ENCODE data around the gene UBL5. TPM values are rescaled to one million over a fixed set of nuclear protein-coding genes. Genes with fewer than 3 reads are reported as not detected.
A peak's percentile ranks its signal among the peaks of the same experiment; 100 is the strongest.
"Not testable (repeated sequence)": the region's sequence is repeated elsewhere in the genome, so short reads cannot be mapped to it uniquely, and the experiment has no call there.

UBL5 gene
- total RNA-seq, 1 donor from 2014 or later, result 547 TPM

DNA sequence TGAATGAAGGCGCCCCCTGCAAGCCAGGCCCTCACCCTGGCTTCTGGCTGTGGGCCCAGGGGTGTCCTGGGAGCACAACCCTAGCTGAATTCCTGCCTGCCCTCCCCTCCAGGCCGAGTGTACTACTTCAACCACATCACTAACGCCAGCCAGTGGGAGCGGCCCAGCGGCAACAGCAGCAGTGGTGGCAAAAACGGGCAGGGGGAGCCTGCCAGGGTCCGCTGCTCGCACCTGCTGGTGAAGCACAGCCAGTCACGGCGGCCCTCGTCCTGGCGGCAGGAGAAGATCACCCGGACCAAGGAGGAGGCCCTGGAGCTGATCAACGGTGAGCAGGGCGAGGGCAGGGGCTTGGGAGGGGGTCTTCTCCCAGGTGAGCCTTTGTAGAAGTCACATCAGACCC is 10.6 kb downstream of the UBL5 start:
- Histone ChIP-seq H3K36me3 (ENCODE audit: insufficient read depth, low read length) (peaks cover 14% of the 10 kb centered on the region), H3K4me3 (ENCODE audit: insufficient read depth, low read depth, low read length) (no peak overlapping the region), H3K27me3 (ENCODE audit: insufficient read depth, low read length) (no peaks in the 10 kb centered on the region), H2AFZ (ENCODE audit: low read depth, low read length) (no peak overlapping the region), H3K4me1 (ENCODE audit: insufficient read depth, low read length) (peaks cover 10% of the 10 kb centered on the region), H4K20me1 (ENCODE audit: insufficient read depth, low read length) (peaks cover 43% of the 10 kb centered on the region), H3K9ac (ENCODE audit: low read length) (no peak overlapping the region), H3K4me2 (ENCODE audit: low read length) (no peak overlapping the region), H3K9me3 (ENCODE audit: insufficient read depth, low read depth, low read length) (no peaks in the 10 kb centered on the region), H3K79me2 (ENCODE audit: insufficient read depth, low read length) (peaks cover 31% of the 10 kb centered on the region), H3K27ac (ENCODE audit: low read depth, low read length) (no peak overlapping the region)
- Mint-ChIP-seq H3K9me3 (ENCODE audit: unreplicated experiment) (no peaks in the 10 kb centered on the region), H3K36me3 (ENCODE audit: low read depth, unreplicated experiment) (peaks cover 20% of the 10 kb centered on the region), H3K27me3 (ENCODE audit: low read depth, unreplicated experiment) (no peaks in the 10 kb centered on the region), H3K27ac (ENCODE audit: unreplicated experiment) (no peak overlapping the region), H3K4me1 (ENCODE audit: low read depth, unreplicated experiment) (no peaks in the 10 kb centered on the region), H3K4me3 (ENCODE audit: unreplicated experiment) (peak overlapping the region; percentile 74)
- TF ChIP-seq EZH2 (IDR thresholded peaks at IDR 0.05; ENCODE audit: insufficient read depth, low read length), result no peak
- TF ChIP-seq, protein P1, sequence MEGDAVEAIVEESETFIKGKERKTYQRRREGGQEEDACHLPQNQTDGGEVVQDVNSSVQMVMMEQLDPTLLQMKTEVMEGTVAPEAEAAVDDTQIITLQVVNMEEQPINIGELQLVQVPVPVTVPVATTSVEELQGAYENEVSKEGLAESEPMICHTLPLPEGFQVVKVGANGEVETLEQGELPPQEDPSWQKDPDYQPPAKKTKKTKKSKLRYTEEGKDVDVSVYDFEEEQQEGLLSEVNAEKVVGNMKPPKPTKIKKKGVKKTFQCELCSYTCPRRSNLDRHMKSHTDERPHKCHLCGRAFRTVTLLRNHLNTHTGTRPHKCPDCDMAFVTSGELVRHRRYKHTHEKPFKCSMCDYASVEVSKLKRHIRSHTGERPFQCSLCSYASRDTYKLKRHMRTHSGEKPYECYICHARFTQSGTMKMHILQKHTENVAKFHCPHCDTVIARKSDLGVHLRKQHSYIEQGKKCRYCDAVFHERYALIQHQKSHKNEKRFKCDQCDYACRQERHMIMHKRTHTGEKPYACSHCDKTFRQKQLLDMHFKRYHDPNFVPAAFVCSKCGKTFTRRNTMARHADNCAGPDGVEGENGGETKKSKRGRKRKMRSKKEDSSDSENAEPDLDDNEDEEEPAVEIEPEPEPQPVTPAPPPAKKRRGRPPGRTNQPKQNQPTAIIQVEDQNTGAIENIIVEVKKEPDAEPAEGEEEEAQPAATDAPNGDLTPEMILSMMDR (IDR thresholded peaks at IDR 0.05; ENCODE audit: insufficient read depth, low read depth, low read length), result no peak
- FAIRE-seq (no peak), DNase-seq (ENCODE audit: low read depth) (no peak)

DNA sequence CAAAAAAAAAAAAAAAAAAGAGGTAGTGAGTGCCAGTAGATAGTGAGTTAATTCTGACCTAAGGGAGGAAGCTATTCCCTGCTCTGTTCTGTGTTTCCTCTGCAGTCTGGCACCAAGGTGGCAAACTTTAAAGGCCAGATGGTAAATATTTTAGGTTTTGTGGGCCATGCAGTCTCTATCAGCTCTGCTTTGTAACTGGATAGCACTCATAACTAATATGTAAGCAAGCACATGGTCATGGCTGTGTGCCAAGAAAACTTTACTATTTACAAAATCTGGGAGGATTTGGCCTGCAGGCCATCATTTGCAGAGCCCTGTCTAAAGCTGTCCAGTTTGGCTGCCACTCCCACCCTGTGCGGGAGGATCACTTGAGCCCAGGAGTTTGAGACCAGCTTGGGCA is 11.7 kb downstream of the UBL5 start:
- Histone ChIP-seq H3K36me3 (ENCODE audit: insufficient read depth, low read length) (peaks cover 21% of the 10 kb centered on the region), H3K9me3 (ENCODE audit: insufficient read depth, low read depth, low read length) (no peaks in the 10 kb centered on the region), H3K27me3 (ENCODE audit: insufficient read depth, low read length) (no peaks in the 10 kb centered on the region), H3K4me3 (ENCODE audit: insufficient read depth, low read depth, low read length) (no peak overlapping the region), H2AFZ (ENCODE audit: low read depth, low read length) (no peak overlapping the region), H3K4me2 (ENCODE audit: low read length) (no peak overlapping the region), H3K27ac (ENCODE audit: low read depth, low read length) (no peak overlapping the region), H3K9ac (ENCODE audit: low read length) (no peak overlapping the region), H4K20me1 (ENCODE audit: insufficient read depth, low read length) (peaks cover 47% of the 10 kb centered on the region), H3K4me1 (ENCODE audit: insufficient read depth, low read length) (peaks cover 10% of the 10 kb centered on the region), H3K79me2 (ENCODE audit: insufficient read depth, low read length) (peaks cover 31% of the 10 kb centered on the region)
- H3K4me3 Mint-ChIP-seq (ENCODE audit: unreplicated experiment), result no peak overlapping the region
- no peaks in the 10 kb centered on the region for H3K4me1 Mint-ChIP-seq (ENCODE audit: low read depth, unreplicated experiment)
- DNase-seq (ENCODE audit: low read depth) (no peak), FAIRE-seq (no peak)
- H3K27ac Mint-ChIP-seq (ENCODE audit: unreplicated experiment), result no peak overlapping the region
- no peaks in the 10 kb centered on the region for H3K9me3 Mint-ChIP-seq (ENCODE audit: unreplicated experiment)
- no peaks in the 10 kb centered on the region for H3K27me3 Mint-ChIP-seq (ENCODE audit: low read depth, unreplicated experiment)
- H3K36me3 Mint-ChIP-seq (ENCODE audit: low read depth, unreplicated experiment), result peaks cover 21% of the 10 kb centered on the region
- TF ChIP-seq EZH2 (IDR thresholded peaks at IDR 0.05; ENCODE audit: insufficient read depth, low read length), result no peak
- TF ChIP-seq, protein P1 (IDR thresholded peaks at IDR 0.05; ENCODE audit: insufficient read depth, low read depth, low read length), result no peak

- H3K27me3 ChIP-seq (ENCODE audit: insufficient read depth, low read length), result no peaks in the 10 kb centered on the region
- no peak overlapping the region for H3K4me3 ChIP-seq (ENCODE audit: insufficient read depth, low read depth, low read length)
- H3K27ac Mint-ChIP-seq (ENCODE audit: unreplicated experiment), result peak overlapping the region; percentile 58
- H3K27me3 Mint-ChIP-seq (ENCODE audit: low read depth, unreplicated experiment), result no peaks in the 10 kb centered on the region
- H3K4me2 ChIP-seq (ENCODE audit: low read length), result no peak overlapping the region
- H3K4me3 Mint-ChIP-seq (ENCODE audit: unreplicated experiment), result no peak overlapping the region
- H3K4me1 Mint-ChIP-seq (ENCODE audit: low read depth, unreplicated experiment), result peaks cover 6% of the 10 kb centered on the region
- H4K20me1 ChIP-seq (ENCODE audit: insufficient read depth, low read length), result peaks cover 67% of the 10 kb centered on the region
- H2AFZ ChIP-seq (ENCODE audit: low read depth, low read length), result no peak overlapping the region
- H3K9me3 Mint-ChIP-seq (ENCODE audit: unreplicated experiment), result no peaks in the 10 kb centered on the region
- no peak overlapping the region for H3K9ac ChIP-seq (ENCODE audit: low read length)
- peaks cover 21% of the 10 kb centered on the region for H3K36me3 ChIP-seq (ENCODE audit: insufficient read depth, low read length)
- DNase-seq (ENCODE audit: low read depth), result no peak
- H3K36me3 Mint-ChIP-seq (ENCODE audit: low read depth, unreplicated experiment), result peaks cover 32% of the 10 kb centered on the region
- FAIRE-seq, result no peak
- H3K79me2 ChIP-seq (ENCODE audit: insufficient read depth, low read length), result peaks cover 19% of the 10 kb centered on the region
- H3K4me1 ChIP-seq (ENCODE audit: insufficient read depth, low read length), result peaks cover 10% of the 10 kb centered on the region
- TF ChIP-seq, protein P1 (IDR thresholded peaks at IDR 0.05; ENCODE audit: insufficient read depth, low read depth, low read length), result no peak
- TF ChIP-seq EZH2 (IDR thresholded peaks at IDR 0.05; ENCODE audit: insufficient read depth, low read length), result no peak
- no peaks in the 10 kb centered on the region for H3K9me3 ChIP-seq (ENCODE audit: insufficient read depth, low read depth, low read length)
- no peak overlapping the region for H3K27ac ChIP-seq (ENCODE audit: low read depth, low read length)
Measured at GRCh38 chr19:9842834-9843625, 15.3 kb downstream of the UBL5 start.

- not testable (repeated sequence) for DNase-seq (ENCODE audit: low read depth); H3K9me3 ChIP-seq (ENCODE audit: insufficient read depth, low read depth, low read length); H3K27ac ChIP-seq (ENCODE audit: low read depth, low read length); H3K27me3 Mint-ChIP-seq (ENCODE audit: low read depth, unreplicated experiment); H3K4me3 Mint-ChIP-seq (ENCODE audit: unreplicated experiment); FAIRE-seq; H3K27ac Mint-ChIP-seq (ENCODE audit: unreplicated experiment); H3K9me3 Mint-ChIP-seq (ENCODE audit: unreplicated experiment); H3K4me3 ChIP-seq (ENCODE audit: insufficient read depth, low read depth, low read length); H3K4me1 Mint-ChIP-seq (ENCODE audit: low read depth, unreplicated experiment); H2AFZ ChIP-seq (ENCODE audit: low read depth, low read length); H3K27me3 ChIP-seq (ENCODE audit: insufficient read depth, low read length); H3K9ac ChIP-seq (ENCODE audit: low read length); H3K4me2 ChIP-seq (ENCODE audit: low read length)
- peaks cover 21% of the 10 kb centered on the region for H3K36me3 ChIP-seq (ENCODE audit: insufficient read depth, low read length)
- peaks cover 13% of the 10 kb centered on the region for H3K79me2 ChIP-seq (ENCODE audit: insufficient read depth, low read length)
- H3K4me1 ChIP-seq (ENCODE audit: insufficient read depth, low read length), result peaks cover 10% of the 10 kb centered on the region
- H4K20me1 ChIP-seq (ENCODE audit: insufficient read depth, low read length), result peaks cover 66% of the 10 kb centered on the region
- H3K36me3 Mint-ChIP-seq (ENCODE audit: low read depth, unreplicated experiment), result peaks cover 32% of the 10 kb centered on the region
Measured at GRCh38 chr19:9843626-9844273, 16.0 kb downstream of the UBL5 start.

All from astrocyte (in vitro differentiated cells and primary cell).